Keratinocyte (primary cell): Measurements from ENCODE around the gene TSC22D2. TPM values are rescaled to one million over a fixed set of nuclear protein-coding genes. Genes with fewer than 3 reads are reported as not detected.

Experiments used
- DNase-seq: peaks from one replicate; pipeline ENCODE4 v3.0.0-alpha.2; 2011; ENCODE audit warnings: low read depth, missing footprints, low spot score
- FAIRE-seq: peaks from 2 replicates; lab custom pipeline; 2011; peaks lifted over from hg19 to GRCh38; lab: Jason Lieb, UNC
- H2AFZ ChIP-seq: 2 replicates; pipeline ENCODE4 v1.6.0; 2012; ENCODE audit warnings: low read length, control low read depth, inconsistent platforms; ENCODE audit not compliant: control insufficient read depth
- H3K27ac ChIP-seq: 2 replicates; pipeline ENCODE4 v1.5.1; 2011; ENCODE audit warnings: low read length; ENCODE audit not compliant: control insufficient read depth, insufficient read depth
- H3K27me3 ChIP-seq: 3 replicates; pipeline ENCODE4 v1.6.0; 2011; ENCODE audit warnings: low read length; ENCODE audit not compliant: control insufficient read depth, insufficient read depth; ENCODE audit errors: extremely low read depth
- H3K36me3 ChIP-seq, 2 experiments: 2 replicates in 1 of 2; 3 replicates in 1 of 2; pipeline ENCODE4 v1.5.1; 2011; ENCODE audit warnings: low read length in 2 of 2, mild to moderate bottlenecking in 1 of 2; ENCODE audit not compliant: control insufficient read depth in 2 of 2, insufficient read depth in 2 of 2; ENCODE audit errors: extremely low read depth in 1 of 2
- H3K4me1 ChIP-seq: 3 replicates; pipeline ENCODE4 v1.5.1; 2011; ENCODE audit warnings: low read length; ENCODE audit not compliant: control insufficient read depth, insufficient read depth; ENCODE audit errors: extremely low read depth
- H3K4me2 ChIP-seq: 3 replicates; pipeline ENCODE4 v1.6.0; 2011; ENCODE audit warnings: low read depth, low read length; ENCODE audit not compliant: control insufficient read depth, insufficient read depth; ENCODE audit errors: extremely low read depth
- H3K4me3 ChIP-seq, 3 experiments: fragments of 200-600 bp in 1 of 3; sonication (generic) in 1 of 3; 2 replicates in 2 of 3; 3 replicates in 1 of 3; pipeline ENCODE4 v1.5.1; 2011 to 2016; ENCODE audit warnings: low read length in 3 of 3, mild to moderate bottlenecking in 3 of 3, control low read depth in 2 of 3, inconsistent platforms in 1 of 3, low read depth in 1 of 3, mixed read lengths in 1 of 3, mixed run types in 1 of 3, moderate library complexity in 1 of 3; ENCODE audit not compliant: control insufficient read depth in 2 of 3, insufficient read depth in 2 of 3; ENCODE audit errors: extremely low read depth in 1 of 3
- H3K79me2 ChIP-seq: 2 replicates; pipeline ENCODE4 v1.6.0; 2012; ENCODE audit warnings: low read length; ENCODE audit not compliant: control insufficient read depth, insufficient read depth
- H3K9ac ChIP-seq: 3 replicates; pipeline ENCODE4 v1.6.0; 2011; ENCODE audit warnings: low read length; ENCODE audit not compliant: control insufficient read depth, insufficient read depth; ENCODE audit errors: extremely low read depth
- H3K9me1 ChIP-seq: 3 replicates; pipeline ENCODE4 v1.6.0; 2011; ENCODE audit warnings: low read length; ENCODE audit not compliant: control insufficient read depth, insufficient read depth; ENCODE audit errors: extremely low read depth
- H3K9me3 ChIP-seq: 2 replicates; pipeline ENCODE4 v1.5.1; 2012; ENCODE audit warnings: low read depth, low read length; ENCODE audit not compliant: control insufficient read depth
- H4K20me1 ChIP-seq: 3 replicates; pipeline ENCODE4 v1.6.0; 2011; ENCODE audit warnings: low read length; ENCODE audit not compliant: control insufficient read depth, insufficient read depth; ENCODE audit errors: extremely low read depth
- EZH2 ChIP-seq: IDR thresholded peaks from one replicate; pipeline ENCODE4 v1.6.1; 2012; ENCODE audit warnings: inconsistent platforms, mild to moderate bottlenecking, low read length, moderate library complexity
- dilution Hi-C: fragments of 300-500 bp; cut with MboI; formaldehyde crosslinking; loops from one replicate; pipeline ENCODE4 v1.7.0; 2020; ENCODE audit warnings: low sequenced_read_pairs; ENCODE audit not compliant: extremely low pct_ligation_motif_present
- polyA plus RNA-seq, 5 experiments: library from polyadenylated mRNA; depleted of rRNA in 3 of 5; stranded (reverse) in 3 of 5; stranded (forward) in 1 of 5; unstranded in 1 of 5; fragments of >200 nt; gene quantifications; 1 replicate in 1 of 5; 2 replicates in 3 of 5; 3 replicates in 1 of 5; pipeline versions ENCODE4 v1.2.1 to v1.2.3, GENCODE V29; 2011 to 2012; ENCODE audit warnings: missing spikeins in 2 of 5, low read depth in 1 of 5, low replicate concordance in 1 of 5
- TF ChIP-seq, protein P1 (sequence below), 3 experiments: IDR thresholded peaks in 1 of 3; conservative IDR thresholded peaks in 1 of 3; optimal IDR thresholded peaks in 1 of 3; 2 replicates in 2 of 3; 3 replicates in 1 of 3; pipeline versions ENCODE3 to v1.5.1; 2011; ENCODE audit warnings: low read length in 3 of 3, mild to moderate bottlenecking in 3 of 3, moderate library complexity in 2 of 3, control low read depth in 1 of 3, inconsistent platforms in 1 of 3; ENCODE audit not compliant: insufficient read depth in 2 of 3; ENCODE audit errors: extremely low read depth in 1 of 3

The TSC22D2 gene
- polyA plus RNA-seq, 1 donor (not counting 4 experiments of a cell fraction or from before 2014, with no cell fraction given), result 22.3 TPM

GRCh38 chr3:150461399-150461798 lies 53.3 kb downstream of the TSC22D2 start:
- Histone ChIP-seq H3K4me2 (no peak overlapping the region), H3K9me3 (no peaks in the 10 kb centered on the region), H4K20me1 (no peaks in the 10 kb centered on the region), H3K27ac (no peak overlapping the region), H3K4me1 (no peaks in the 10 kb centered on the region), H3K36me3 (peaks cover 9 to 10% of the 10 kb centered on the region in 2 experiments), H3K27me3 (no peaks in the 10 kb centered on the region), H3K79me2 (no peaks in the 10 kb centered on the region), H3K9me1 (no peaks in the 10 kb centered on the region), H3K4me3 (no peak overlapping the region), H3K9ac (no peak overlapping the region), H2AFZ (no peak overlapping the region)
- TF ChIP-seq, protein P1, sequence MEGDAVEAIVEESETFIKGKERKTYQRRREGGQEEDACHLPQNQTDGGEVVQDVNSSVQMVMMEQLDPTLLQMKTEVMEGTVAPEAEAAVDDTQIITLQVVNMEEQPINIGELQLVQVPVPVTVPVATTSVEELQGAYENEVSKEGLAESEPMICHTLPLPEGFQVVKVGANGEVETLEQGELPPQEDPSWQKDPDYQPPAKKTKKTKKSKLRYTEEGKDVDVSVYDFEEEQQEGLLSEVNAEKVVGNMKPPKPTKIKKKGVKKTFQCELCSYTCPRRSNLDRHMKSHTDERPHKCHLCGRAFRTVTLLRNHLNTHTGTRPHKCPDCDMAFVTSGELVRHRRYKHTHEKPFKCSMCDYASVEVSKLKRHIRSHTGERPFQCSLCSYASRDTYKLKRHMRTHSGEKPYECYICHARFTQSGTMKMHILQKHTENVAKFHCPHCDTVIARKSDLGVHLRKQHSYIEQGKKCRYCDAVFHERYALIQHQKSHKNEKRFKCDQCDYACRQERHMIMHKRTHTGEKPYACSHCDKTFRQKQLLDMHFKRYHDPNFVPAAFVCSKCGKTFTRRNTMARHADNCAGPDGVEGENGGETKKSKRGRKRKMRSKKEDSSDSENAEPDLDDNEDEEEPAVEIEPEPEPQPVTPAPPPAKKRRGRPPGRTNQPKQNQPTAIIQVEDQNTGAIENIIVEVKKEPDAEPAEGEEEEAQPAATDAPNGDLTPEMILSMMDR (optimal IDR thresholded peaks at IDR 0.05 in 1 of 3, IDR thresholded peaks at IDR 0.05 in 1 of 3, conservative IDR thresholded peaks at IDR 0.05 in 1 of 3; ENCODE audit: extremely low read depth in 1 of 3, insufficient read depth in 2 of 3, low read length in 3 of 3), result no peak
- no peak for TF ChIP-seq EZH2
- dilution Hi-C loops, result no loop called here
- DNase-seq (no peak), FAIRE-seq (no peak)

DNA sequence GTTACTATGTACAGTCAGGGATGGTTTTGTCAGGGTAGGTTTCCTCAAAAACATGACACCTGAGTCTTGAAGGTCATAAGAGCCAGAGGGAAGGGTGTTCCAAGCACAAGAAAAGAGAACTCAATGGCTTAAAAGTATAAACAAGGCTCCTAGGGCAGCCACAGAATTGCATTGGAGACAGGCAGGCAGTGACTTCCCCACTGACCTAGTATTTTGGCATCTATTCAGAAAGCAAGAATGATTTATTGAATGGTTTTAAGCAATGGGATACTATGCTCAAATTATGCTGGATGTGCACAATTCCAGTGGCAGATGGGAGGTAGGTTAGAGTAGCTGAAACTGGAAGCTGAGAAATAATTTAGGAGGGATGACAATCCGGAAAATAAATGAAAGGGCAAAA lies 54.0 kb downstream of the TSC22D2 start:
- no peak for FAIRE-seq
- Histone ChIP-seq H3K4me3 (no peak overlapping the region), H3K9ac (no peak overlapping the region), H2AFZ (no peak overlapping the region), H3K27ac (no peak overlapping the region), H3K27me3 (no peaks in the 10 kb centered on the region), H3K9me1 (no peaks in the 10 kb centered on the region), H3K9me3 (no peaks in the 10 kb centered on the region), H3K36me3 (peaks cover 9 to 10% of the 10 kb centered on the region in 2 experiments), H4K20me1 (no peaks in the 10 kb centered on the region), H3K79me2 (no peaks in the 10 kb centered on the region), H3K4me1 (peaks cover 1% of the 10 kb centered on the region), H3K4me2 (no peak overlapping the region)
- TF ChIP-seq EZH2, result no peak
- TF ChIP-seq, protein P1 (optimal IDR thresholded peaks at IDR 0.05 in 1 of 3, IDR thresholded peaks at IDR 0.05 in 1 of 3, conservative IDR thresholded peaks at IDR 0.05 in 1 of 3; ENCODE audit: extremely low read depth in 1 of 3, insufficient read depth in 2 of 3, low read length in 3 of 3), result no peak
- dilution Hi-C loops, result no loop called here
- DNase-seq, result no peak
